ENCODE data around the gene TOMM22.

The TOMM22 gene

GRCh38 chr22:38674888-38675287, 6.9 kb upstream of the TOMM22 start:
- TF ChIP-seq CTCF (IDR thresholded peaks at IDR 0.05; ENCODE audit: low read depth, low read length, missing control alignments), result no peak
- DNase-seq (ENCODE audit: extremely low read depth, low read depth), result no peak
- H3K4me3 ChIP-seq (replicated peaks; ENCODE audit: low read depth, low read length), result no peak overlapping the region

- no peak for TF ChIP-seq CTCF (IDR thresholded peaks at IDR 0.05; ENCODE audit: low read depth, low read length, missing control alignments)
- no peak overlapping the region for H3K4me3 ChIP-seq (replicated peaks; ENCODE audit: low read depth, low read length)
- no peak for DNase-seq (ENCODE audit: extremely low read depth, low read depth)
Measured at GRCh38 chr22:38675833-38676232, 5.9 kb upstream of the TOMM22 start.

GRCh38 chr22:38684895-38685294, 3.1 kb downstream of the TOMM22 start:
- no peak overlapping the region for H3K4me3 ChIP-seq (replicated peaks; ENCODE audit: low read depth, low read length)
- no peak for DNase-seq (ENCODE audit: extremely low read depth, low read depth)
- TF ChIP-seq CTCF (IDR thresholded peaks at IDR 0.05; ENCODE audit: low read depth, low read length, missing control alignments), result no peak

GRCh38 chr22:38685761-38686160, 4.0 kb downstream of the TOMM22 start:
- no peak overlapping the region for H3K4me3 ChIP-seq (replicated peaks; ENCODE audit: low read depth, low read length)
- DNase-seq (ENCODE audit: extremely low read depth, low read depth), result no peak
- TF ChIP-seq CTCF (IDR thresholded peaks at IDR 0.05; ENCODE audit: low read depth, low read length, missing control alignments), result no peak

- DNase-seq (ENCODE audit: extremely low read depth, low read depth), result no peak
- TF ChIP-seq CTCF (IDR thresholded peaks at IDR 0.05; ENCODE audit: low read depth, low read length, missing control alignments), result no peak
- no peak overlapping the region for H3K4me3 ChIP-seq (replicated peaks; ENCODE audit: low read depth, low read length)
Measured at GRCh38 chr22:38689651-38690050, 7.9 kb downstream of the TOMM22 start.

GRCh38 chr22:38694049-38694448, 12.3 kb downstream of the TOMM22 start:
- TF ChIP-seq CTCF (IDR thresholded peaks at IDR 0.05; ENCODE audit: low read depth, low read length, missing control alignments), result no peak
- DNase-seq (ENCODE audit: extremely low read depth, low read depth), result no peak
- H3K4me3 ChIP-seq (replicated peaks; ENCODE audit: low read depth, low read length), result no peak overlapping the region

- no peak for TF ChIP-seq CTCF (IDR thresholded peaks at IDR 0.05; ENCODE audit: low read depth, low read length, missing control alignments)
Measured at GRCh38 chr22:38694940-38695339, 13.2 kb downstream of the TOMM22 start.

More at GRCh38 chr22:38694940-38695339, 13.2 kb downstream of the TOMM22 start:
- H3K4me3 ChIP-seq (replicated peaks; ENCODE audit: low read depth, low read length), result no peak overlapping the region
- DNase-seq (ENCODE audit: extremely low read depth, low read depth), result no peak

All from HFF-Myc (cell line).